GM23248 (cell line): ENCODE results near the gene PPP3R1.

Experiments used
- EZH2 ChIP-seq: fragments of 200-600 bp; sonication (generic); IDR thresholded peaks from 2 replicates; pipeline ENCODE4 v1.6.1; 2018; ENCODE audit warnings: antibody characterized with exemption, mild to moderate bottlenecking; ENCODE audit not compliant: insufficient read depth, poor library complexity, severe bottlenecking
- EZH2phosphoT487 ChIP-seq: fragments of 200-600 bp; sonication (generic); IDR thresholded peaks from 2 replicates; pipeline ENCODE4 v1.6.1; 2018; ENCODE audit warnings: antibody characterized with exemption, moderate library complexity, mild to moderate bottlenecking, low read depth; ENCODE audit not compliant: insufficient read depth

DNA sequence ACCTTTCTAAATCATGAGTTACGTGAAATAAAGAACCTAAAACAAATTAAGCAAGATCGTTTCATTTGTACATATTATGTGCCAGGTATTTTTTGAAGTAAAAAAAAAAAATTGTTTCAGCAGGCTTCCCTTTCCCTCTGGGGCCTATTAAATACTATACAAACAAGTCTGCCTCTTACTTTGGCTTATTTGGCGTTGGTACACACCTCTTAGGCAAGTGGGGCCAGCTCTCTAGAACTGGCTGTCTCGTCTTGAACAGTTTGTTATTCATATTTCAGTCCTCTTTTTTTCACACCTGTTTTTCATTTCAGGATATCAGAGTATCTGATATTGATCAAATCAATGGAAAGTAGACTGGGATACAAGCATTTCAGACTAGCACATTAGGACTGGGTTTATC, 27.4 kb upstream of the PPP3R1 start:
- TF ChIP-seq EZH2 (no peak), EZH2phosphoT487 (no peak)
